ENCODE measurements around the gene HAP1. TPM values are rescaled to one million over a fixed set of nuclear protein-coding genes. Genes with fewer than 3 reads are reported as not detected.

Gene HAP1
- total RNA-seq, 2 donors from 2014 or later = 0.10 to 0.53 TPM

DNA sequence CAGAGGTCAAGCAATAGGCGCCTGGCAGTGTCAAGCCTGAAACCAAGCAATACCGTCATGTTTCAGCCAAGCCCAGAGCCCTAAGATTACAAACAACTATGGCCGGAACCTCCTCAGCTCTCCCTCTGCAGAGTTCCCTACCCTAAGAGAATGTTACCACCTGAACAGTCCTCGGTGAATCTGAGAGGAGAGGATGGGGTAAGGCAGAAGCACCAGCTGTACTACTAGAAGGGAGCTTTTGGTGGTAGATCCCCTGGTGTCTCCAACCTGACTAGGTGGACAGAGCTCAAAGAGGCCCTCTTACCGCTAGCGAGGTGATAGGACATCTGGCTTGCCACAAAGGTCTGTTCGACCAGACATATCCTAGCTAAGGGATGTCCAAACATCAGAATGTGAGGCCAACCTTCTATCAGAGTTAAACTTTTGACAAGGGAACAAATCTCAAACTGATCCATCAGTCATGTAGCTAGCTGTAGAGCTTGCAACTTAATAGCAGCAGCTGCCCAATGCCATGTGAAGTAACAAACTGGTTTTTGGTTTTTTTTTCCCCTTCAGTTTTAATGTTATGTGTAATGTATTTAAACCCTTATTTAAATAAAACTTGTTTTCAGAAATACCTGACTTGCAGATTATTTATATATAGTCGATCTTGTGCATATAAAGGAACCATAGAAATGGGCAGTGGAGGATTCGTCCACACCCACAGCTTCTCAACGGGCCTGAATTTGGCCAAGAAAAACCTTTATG is 43.2 kb downstream of the HAP1 start:
- Histone ChIP-seq H3K27me3 (no peaks in the 10 kb centered on the region), H3K9me3 (no peaks in the 10 kb centered on the region), H3K27ac (peak overlapping the region; percentile 99), H3K9ac (ENCODE audit: low read depth in 2 of 2, low read length in 2 of 2) (no peak overlapping the region), H3K4me3 (no peak overlapping the region), H3K36me3 (peaks cover 28% of the 10 kb centered on the region), H3K4me1 (peaks cover 9% of the 10 kb centered on the region)
- TF ChIP-seq, protein P1, sequence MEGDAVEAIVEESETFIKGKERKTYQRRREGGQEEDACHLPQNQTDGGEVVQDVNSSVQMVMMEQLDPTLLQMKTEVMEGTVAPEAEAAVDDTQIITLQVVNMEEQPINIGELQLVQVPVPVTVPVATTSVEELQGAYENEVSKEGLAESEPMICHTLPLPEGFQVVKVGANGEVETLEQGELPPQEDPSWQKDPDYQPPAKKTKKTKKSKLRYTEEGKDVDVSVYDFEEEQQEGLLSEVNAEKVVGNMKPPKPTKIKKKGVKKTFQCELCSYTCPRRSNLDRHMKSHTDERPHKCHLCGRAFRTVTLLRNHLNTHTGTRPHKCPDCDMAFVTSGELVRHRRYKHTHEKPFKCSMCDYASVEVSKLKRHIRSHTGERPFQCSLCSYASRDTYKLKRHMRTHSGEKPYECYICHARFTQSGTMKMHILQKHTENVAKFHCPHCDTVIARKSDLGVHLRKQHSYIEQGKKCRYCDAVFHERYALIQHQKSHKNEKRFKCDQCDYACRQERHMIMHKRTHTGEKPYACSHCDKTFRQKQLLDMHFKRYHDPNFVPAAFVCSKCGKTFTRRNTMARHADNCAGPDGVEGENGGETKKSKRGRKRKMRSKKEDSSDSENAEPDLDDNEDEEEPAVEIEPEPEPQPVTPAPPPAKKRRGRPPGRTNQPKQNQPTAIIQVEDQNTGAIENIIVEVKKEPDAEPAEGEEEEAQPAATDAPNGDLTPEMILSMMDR (IDR thresholded peaks at IDR 0.05) = no peak
- no peak for DNase-seq
- intact Hi-C loops (cut with DNase I) = no loop called here

DNA sequence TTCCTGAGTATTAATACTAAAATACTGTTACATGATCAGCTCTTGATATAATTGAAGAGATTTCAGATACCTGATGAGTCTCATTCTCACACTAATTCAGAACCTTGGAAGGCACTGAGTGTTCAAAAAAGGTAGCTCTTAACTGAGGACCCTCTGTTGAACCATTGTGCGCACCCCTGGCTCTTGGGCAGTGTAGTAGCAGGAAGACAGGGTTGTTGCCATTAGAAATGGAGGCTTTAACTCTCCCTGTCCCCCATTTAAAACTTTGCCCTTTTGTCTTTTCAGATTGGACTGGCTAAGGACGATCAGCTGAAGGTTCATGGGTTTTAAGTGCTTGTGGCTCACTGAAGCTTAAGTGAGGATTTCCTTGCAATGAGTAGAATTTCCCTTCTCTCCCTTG is 43.9 kb downstream of the HAP1 start:
- no peak for DNase-seq
- Histone ChIP-seq H3K36me3 (peaks cover 28% of the 10 kb centered on the region), H3K4me1 (peaks cover 9% of the 10 kb centered on the region), H3K4me3 (peak overlapping the region; percentile 75), H3K9me3 (no peaks in the 10 kb centered on the region), H3K27ac (peak overlapping the region; percentile 99), H3K9ac (ENCODE audit: low read depth in 2 of 2, low read length in 2 of 2) (peak overlapping the region in 1 of 2 donors; percentile 95), H3K27me3 (no peaks in the 10 kb centered on the region)
- TF ChIP-seq, protein P1 (IDR thresholded peaks at IDR 0.05) = no peak
- intact Hi-C loops (cut with DNase I) = no loop called here

DNA sequence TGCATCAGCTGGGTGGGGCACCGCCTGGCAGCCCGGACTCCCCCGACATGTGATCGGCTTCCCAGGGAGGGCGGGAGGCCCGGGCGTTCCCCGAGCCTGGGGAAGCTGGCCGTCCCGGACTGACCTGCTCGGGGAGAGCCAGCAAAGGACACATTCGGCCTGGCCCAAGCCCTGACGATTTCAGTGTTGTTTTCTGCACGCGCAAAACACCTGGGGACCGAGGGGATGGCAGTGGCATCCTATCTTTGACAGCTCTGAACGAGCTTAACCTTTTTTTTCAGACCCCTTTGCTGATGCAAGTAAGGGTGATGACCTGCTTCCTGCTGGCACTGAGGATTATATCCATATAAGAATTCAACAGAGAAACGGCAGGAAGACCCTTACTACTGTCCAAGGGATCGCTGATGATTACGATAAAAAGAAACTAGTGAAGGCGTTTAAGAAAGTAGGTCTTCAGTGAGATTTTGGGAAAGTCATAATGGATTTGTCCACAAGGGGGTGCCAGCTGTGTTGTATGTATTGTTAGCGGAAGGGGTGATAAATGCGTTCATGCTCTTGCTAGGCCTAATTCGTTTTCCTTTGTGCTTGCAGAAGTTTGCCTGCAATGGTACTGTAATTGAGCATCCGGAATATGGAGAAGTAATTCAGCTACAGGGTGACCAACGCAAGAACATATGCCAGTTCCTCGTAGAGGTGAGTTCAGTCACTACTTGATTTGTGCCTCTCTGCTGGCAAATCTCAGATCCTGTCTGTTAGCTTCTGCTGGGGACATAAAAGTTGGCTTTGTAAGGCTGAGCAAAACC is 44.7 kb downstream of the HAP1 start:
- intact Hi-C loops (cut with DNase I) = no loop called here
- Histone ChIP-seq H3K36me3 (peaks cover 28% of the 10 kb centered on the region), H3K4me3 (peak overlapping the region; percentile 75), H3K9ac (ENCODE audit: low read depth in 2 of 2, low read length in 2 of 2) (peak overlapping the region; percentile 72 to 95), H3K27ac (peak overlapping the region; percentile 99), H3K27me3 (no peaks in the 10 kb centered on the region), H3K9me3 (no peaks in the 10 kb centered on the region), H3K4me1 (peaks cover 9% of the 10 kb centered on the region)
- TF ChIP-seq, protein P1 (IDR thresholded peaks at IDR 0.05) = peak; percentile 57
- peak; percentile 71 for DNase-seq

DNA sequence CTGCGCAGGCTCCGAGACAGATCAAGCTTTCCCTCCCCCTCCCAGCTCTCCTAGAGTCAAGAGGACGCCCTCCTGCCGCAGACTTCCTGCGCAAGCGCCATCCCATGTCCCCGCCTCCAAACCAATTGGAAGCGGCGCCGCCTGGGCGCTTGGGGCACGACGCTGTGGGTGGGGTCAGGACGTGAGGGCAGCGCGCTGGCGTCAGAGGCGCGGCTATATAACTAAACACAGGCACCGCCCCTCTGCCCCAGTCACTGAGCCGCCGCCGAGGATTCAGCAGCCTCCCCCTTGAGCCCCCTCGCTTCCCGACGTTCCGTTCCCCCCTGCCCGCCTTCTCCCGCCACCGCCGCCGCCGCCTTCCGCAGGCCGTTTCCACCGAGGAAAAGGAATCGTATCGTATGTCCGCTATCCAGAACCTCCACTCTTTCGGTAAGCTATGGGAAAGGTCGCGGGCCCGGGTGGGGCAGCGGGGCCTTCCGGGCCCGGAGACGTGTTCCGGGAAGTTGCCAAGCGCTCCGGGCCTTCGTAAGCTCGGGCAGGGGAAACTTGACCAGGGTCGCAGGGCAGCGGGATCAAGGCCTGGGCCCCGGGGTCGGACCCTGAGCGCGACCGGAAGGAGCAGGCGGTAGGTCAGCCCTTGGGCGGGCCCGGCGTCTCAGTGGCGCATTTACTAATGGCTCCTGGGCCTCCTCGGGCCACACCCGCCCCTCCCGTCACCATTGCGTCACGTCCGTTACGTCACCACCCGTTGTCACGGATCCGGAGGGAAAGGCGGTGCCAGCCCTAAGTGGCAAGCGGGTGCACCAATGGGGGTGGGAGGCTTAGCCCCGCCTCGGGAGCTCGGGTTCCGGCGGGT is 45.6 kb downstream of the HAP1 start, which contains the start of gene EIF1:
TSS of gene EIF1 (plus strand) at position 245 of the 856 bp plus-strand sequence. CDS start at position 399, 154 bp downstream.
- peak within 1 kb of the TSS; percentile 99 for H3K27ac ChIP-seq
- intact Hi-C loops (cut with DNase I) = no loop called here
- peak within 1 kb of the TSS; percentile 95 to 99 for H3K9ac ChIP-seq (ENCODE audit: low read depth in 2 of 2, low read length in 2 of 2)
- no peaks in the 10 kb centered on the region for H3K27me3 ChIP-seq
- no peaks in the 10 kb centered on the region for H3K9me3 ChIP-seq
- H3K36me3 ChIP-seq = peaks cover 28% of the 10 kb centered on the region
- H3K4me1 ChIP-seq = peaks cover 9% of the 10 kb centered on the region
- TF ChIP-seq, protein P1 (IDR thresholded peaks at IDR 0.05) = no peak
- H3K4me3 ChIP-seq = peak within 1 kb of the TSS; percentile 75
- DNase-seq = peak; percentile 100
